Diencephalon (tissue), 1 donor: ENCODE data around the gene BAIAP3. TPM values are rescaled to one million over a fixed set of nuclear protein-coding genes. Genes with fewer than 3 reads are reported as not detected.

ENCODE experiments used
- total RNA-seq: library from RNA; depleted of rRNA; stranded (reverse); fragments of >200 nt; gene quantifications from one replicate; pipeline ENCODE4 v1.2.3, GENCODE V29; 2014

Gene BAIAP3
- total RNA-seq, result 61.8 TPM

GRCh38 chr16:1333149-1333812 is at the start of gene BAIAP3:
BAIAP3 (plus strand) TSS chr16:1333645; CDS start chr16:1338550, 4,905 bp downstream.

GRCh38 chr16:1308977-1309885 is 24.2 kb upstream of the BAIAP3 start, which contains the start of gene UBE2I:
UBE2I (plus strand) TSS chr16:1309636; CDS start chr16:1314031, 4,395 bp downstream.

GRCh38 chr16:1351582-1352362 is 18.3 kb downstream of the BAIAP3 start, which contains the start of the genes GNPTG and TSR3:
GNPTG (plus strand) TSS chr16:1351931; CDS start chr16:1351966, 35 bp downstream.
TSR3 (minus strand) TSS chr16:1351878; CDS start chr16:1351804, 74 bp downstream.

Other genes with a start within 250 kb of the BAIAP3 start
- not detected for gene C1QTNF8, start 237.4 kb upstream of the BAIAP3 start, total RNA-seq
- 24.7 TPM for gene CACNA1H, start 180.5 kb upstream of the BAIAP3 start, total RNA-seq
- gene TPSG1, start 108.4 kb upstream of the BAIAP3 start, total RNA-seq, result not detected
- gene TPSB2, start 103.5 kb upstream of the BAIAP3 start, total RNA-seq, result 0.46 TPM
- not detected for gene TPSAB1, start 92.9 kb upstream of the BAIAP3 start, total RNA-seq
- gene TPSD1, start 77.6 kb upstream of the BAIAP3 start, total RNA-seq, result not detected
- gene UBE2I, start 24.0 kb upstream of the BAIAP3 start, total RNA-seq, result 48.7 TPM
- 43.6 TPM for gene TSR3, start 18.2 kb downstream of the BAIAP3 start, total RNA-seq
- gene GNPTG, start 18.3 kb downstream of the BAIAP3 start, total RNA-seq, result 31.1 TPM
- gene UNKL, start 81.1 kb downstream of the BAIAP3 start, total RNA-seq, result 16.4 TPM
- gene UQCC4, start 87.1 kb downstream of the BAIAP3 start, total RNA-seq, result 12.0 TPM
- gene PERCC1, start 97.4 kb downstream of the BAIAP3 start, total RNA-seq, result not detected
- gene CCDC154, start 110.9 kb downstream of the BAIAP3 start, total RNA-seq, result 0.23 TPM
- gene CLCN7, start 141.4 kb downstream of the BAIAP3 start, total RNA-seq, result 47.3 TPM
- 0.23 TPM for gene PTX4, start 155.3 kb downstream of the BAIAP3 start, total RNA-seq
- 19.6 TPM for gene TELO2, start 159.7 kb downstream of the BAIAP3 start, total RNA-seq
- gene TMEM204, start 200.0 kb downstream of the BAIAP3 start, total RNA-seq, result 3.2 TPM